ENCODE measurements around the gene UNC5B. TPM values are rescaled to one million over a fixed set of nuclear protein-coding genes. Genes with fewer than 3 reads are reported as not detected.
A peak's percentile ranks its signal among the peaks of the same experiment; 100 is the strongest.

The UNC5B gene
- total and polyA plus RNA-seq, 12 donors: 2.0 to 27.0 (median 8.8) TPM

DNA sequence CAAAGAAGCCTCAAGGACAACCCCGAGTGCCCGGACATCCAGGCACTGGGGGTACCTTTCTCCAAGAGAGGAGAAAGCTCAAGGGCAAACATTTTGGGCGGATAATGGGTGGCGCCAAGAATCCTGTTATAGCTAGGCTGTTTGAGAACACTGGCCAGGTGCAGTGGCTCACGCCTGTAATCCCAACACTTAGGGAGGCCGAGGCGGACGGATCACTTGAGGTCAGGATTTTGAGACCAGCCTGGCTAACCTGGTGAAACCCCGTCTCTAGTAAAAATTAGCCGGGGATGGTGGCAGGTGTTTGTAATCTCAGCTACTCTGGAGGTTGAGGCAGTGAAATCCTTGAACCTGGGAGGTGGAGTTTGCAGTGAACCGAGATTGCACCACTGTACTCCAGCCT lies 25.2 kb upstream of the UNC5B start:
- no peaks in the 10 kb centered on the region for H3K36me3 ChIP-seq (replicated peaks in 1 of 2)
- no peak for TF ChIP-seq POLR2A (IDR thresholded peaks at IDR 0.05)
- TF ChIP-seq, protein P1, sequence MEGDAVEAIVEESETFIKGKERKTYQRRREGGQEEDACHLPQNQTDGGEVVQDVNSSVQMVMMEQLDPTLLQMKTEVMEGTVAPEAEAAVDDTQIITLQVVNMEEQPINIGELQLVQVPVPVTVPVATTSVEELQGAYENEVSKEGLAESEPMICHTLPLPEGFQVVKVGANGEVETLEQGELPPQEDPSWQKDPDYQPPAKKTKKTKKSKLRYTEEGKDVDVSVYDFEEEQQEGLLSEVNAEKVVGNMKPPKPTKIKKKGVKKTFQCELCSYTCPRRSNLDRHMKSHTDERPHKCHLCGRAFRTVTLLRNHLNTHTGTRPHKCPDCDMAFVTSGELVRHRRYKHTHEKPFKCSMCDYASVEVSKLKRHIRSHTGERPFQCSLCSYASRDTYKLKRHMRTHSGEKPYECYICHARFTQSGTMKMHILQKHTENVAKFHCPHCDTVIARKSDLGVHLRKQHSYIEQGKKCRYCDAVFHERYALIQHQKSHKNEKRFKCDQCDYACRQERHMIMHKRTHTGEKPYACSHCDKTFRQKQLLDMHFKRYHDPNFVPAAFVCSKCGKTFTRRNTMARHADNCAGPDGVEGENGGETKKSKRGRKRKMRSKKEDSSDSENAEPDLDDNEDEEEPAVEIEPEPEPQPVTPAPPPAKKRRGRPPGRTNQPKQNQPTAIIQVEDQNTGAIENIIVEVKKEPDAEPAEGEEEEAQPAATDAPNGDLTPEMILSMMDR (IDR thresholded peaks at IDR 0.05): no peak
- H3K27me3 ChIP-seq: no peaks in the 10 kb centered on the region
- intact Hi-C loops (cut with DNase I): no loop called here
- H3K9me3 ChIP-seq (replicated peaks in 1 of 3): no peaks in the 10 kb centered on the region
- H3K27ac ChIP-seq: no peak overlapping the region
- peak in 1 of 7 donors; percentile 28 for DNase-seq
- no peak overlapping the region for H3K4me3 ChIP-seq
- WGBS, 4 donors: 62 to 77% (median 68%) methylated on average over 6 to 11 of the region's 11 CpGs
- peaks cover 9 to 11% of the 10 kb centered on the region in 2 donors for H3K4me1 ChIP-seq (replicated peaks in 1 of 2)

DNA sequence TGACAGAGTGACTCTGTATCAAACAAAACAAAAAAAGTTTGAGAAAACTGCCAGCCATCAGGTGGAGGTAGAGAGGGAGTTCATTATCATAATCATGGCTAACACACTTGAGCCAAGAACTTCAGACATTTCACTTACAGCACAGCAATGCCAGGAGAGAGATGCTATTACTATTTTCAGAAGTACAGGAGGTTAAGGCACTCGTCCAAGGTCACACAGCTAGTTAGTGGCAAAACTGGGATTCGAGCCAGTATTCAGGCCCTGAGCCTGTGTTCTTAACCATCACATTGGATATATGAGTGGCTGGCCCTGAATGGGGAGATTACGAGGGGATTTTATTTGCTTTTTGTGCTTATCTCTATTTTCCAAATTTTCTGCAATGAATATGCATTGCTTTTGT lies 24.8 kb upstream of the UNC5B start:
- Histone ChIP-seq H3K4me3 (no peak overlapping the region), H3K27me3 (no peaks in the 10 kb centered on the region), H3K27ac (no peak overlapping the region), H3K4me1 (replicated peaks in 1 of 2) (peaks cover 9 to 11% of the 10 kb centered on the region in 2 donors), H3K9me3 (replicated peaks in 1 of 3) (no peaks in the 10 kb centered on the region), H3K36me3 (replicated peaks in 1 of 2) (no peaks in the 10 kb centered on the region)
- peak; percentile 46 to 81 (median 71) for DNase-seq
- intact Hi-C loops (cut with DNase I): no loop called here
- 12 to 35% (median 21%) methylated on average over 3 of the region's 3 CpGs for WGBS, 4 donors
- TF ChIP-seq, protein P1 (IDR thresholded peaks at IDR 0.05): no peak
- no peak for TF ChIP-seq POLR2A (IDR thresholded peaks at IDR 0.05)

DNA sequence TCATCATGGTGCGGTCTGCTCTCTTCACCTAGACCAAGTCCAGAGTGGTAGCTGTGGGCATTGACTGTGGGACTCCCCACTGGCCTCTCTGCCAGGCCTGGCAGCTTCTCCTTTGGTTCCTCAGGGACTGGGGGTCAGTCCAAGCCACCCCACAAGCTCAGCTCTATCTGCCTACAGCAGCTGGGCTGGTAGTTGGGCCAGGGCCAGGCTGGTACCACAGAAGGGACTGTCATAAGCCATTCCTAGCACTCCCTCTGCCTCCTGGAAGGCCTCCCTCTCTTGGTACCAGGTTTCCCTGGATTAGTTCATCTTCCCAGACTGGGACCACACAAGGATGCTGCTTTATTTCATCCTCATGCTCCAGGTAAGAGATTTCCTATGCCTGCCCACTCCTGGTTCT lies 24.2 kb upstream of the UNC5B start:
- no peak for TF ChIP-seq POLR2A (IDR thresholded peaks at IDR 0.05)
- TF ChIP-seq, protein P1 (IDR thresholded peaks at IDR 0.05): no peak
- H3K27me3 ChIP-seq: no peaks in the 10 kb centered on the region
- peak in 2 of 7 donors; percentile 7 to 25 for DNase-seq
- intact Hi-C loops (cut with DNase I): no loop called here
- no peak overlapping the region for H3K27ac ChIP-seq
- peaks cover 9 to 11% of the 10 kb centered on the region in 2 donors for H3K4me1 ChIP-seq (replicated peaks in 1 of 2)
- no peaks in the 10 kb centered on the region for H3K36me3 ChIP-seq (replicated peaks in 1 of 2)
- H3K9me3 ChIP-seq (replicated peaks in 1 of 3): no peaks in the 10 kb centered on the region
- no peak overlapping the region for H3K4me3 ChIP-seq
- WGBS, 4 donors: 67 to 96% (median 76%) methylated on average over 1 of the region's 1 CpG

DNA sequence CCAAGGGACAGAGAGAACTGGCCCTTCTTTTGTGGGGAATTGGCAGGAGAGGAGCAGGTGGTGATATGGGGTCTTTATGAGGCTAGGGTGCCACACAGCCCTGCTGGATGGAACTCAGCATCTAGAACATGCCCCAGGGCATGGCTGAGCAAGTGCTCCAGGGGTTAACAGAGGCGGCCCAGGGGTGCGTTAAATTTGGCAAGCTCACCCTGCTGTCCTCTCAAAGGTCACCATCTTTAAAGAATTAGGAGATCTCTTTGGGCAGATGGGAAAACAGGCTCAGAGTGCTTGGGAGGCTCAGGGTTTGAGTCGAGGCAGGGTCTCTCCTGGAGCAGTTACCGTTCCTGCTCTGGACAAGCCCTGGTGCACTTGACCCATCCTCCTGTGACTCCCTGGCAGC lies 21.4 kb upstream of the UNC5B start:
- H3K27ac ChIP-seq: no peak overlapping the region
- no peaks in the 10 kb centered on the region for H3K9me3 ChIP-seq (replicated peaks in 1 of 3)
- no peaks in the 10 kb centered on the region for H3K27me3 ChIP-seq
- no peak for DNase-seq
- no peaks in the 10 kb centered on the region for H3K36me3 ChIP-seq (replicated peaks in 1 of 2)
- no peak for TF ChIP-seq POLR2A (IDR thresholded peaks at IDR 0.05)
- TF ChIP-seq, protein P1 (IDR thresholded peaks at IDR 0.05): no peak
- H3K4me1 ChIP-seq (replicated peaks in 1 of 2): peaks cover 9 to 11% of the 10 kb centered on the region in 2 donors
- intact Hi-C loops (cut with DNase I): no loop called here
- H3K4me3 ChIP-seq: no peak overlapping the region
- WGBS, 4 donors: 50 to 75% (median 61%) methylated on average over 2 to 4 of the region's 4 CpGs
